WTC11 (cell line): ENCODE results near the gene GALNT17.

Experiments
- FOXJ3 ChIP-seq: sonication (generic); formaldehyde crosslinking; IDR thresholded peaks from 2 replicates; pipeline ENCODE4 v1.9.0; 2021; ENCODE audit warnings: missing genetic modification reagents, mild to moderate bottlenecking, borderline replicate concordance
- TF ChIP-seq, protein P1 (sequence below): sonication (generic); formaldehyde crosslinking; IDR thresholded peaks from 2 replicates; pipeline ENCODE4 v1.8.0; 2022; ENCODE audit warnings: mild to moderate bottlenecking, missing genetic modification reagents
- TF ChIP-seq, protein P2 (sequence below): sonication (generic); formaldehyde crosslinking; conservative IDR thresholded peaks from 2 replicates; pipeline ENCODE4 v1.8.1; 2022; ENCODE audit warnings: mild to moderate bottlenecking, missing genetic modification reagents
- TF ChIP-seq, protein P3 (sequence below): fragments of 200-600 bp; IDR thresholded peaks from 2 replicates; pipeline ENCODE4 v1.8.0; 2022; ENCODE audit warnings: antibody characterized with exemption
- TF ChIP-seq, protein P4 (sequence below): sonication (generic); formaldehyde crosslinking; IDR thresholded peaks from 2 replicates; pipeline ENCODE4 v1.8.1; 2023; ENCODE audit warnings: mild to moderate bottlenecking, missing genetic modification reagents, moderate library complexity

DNA sequence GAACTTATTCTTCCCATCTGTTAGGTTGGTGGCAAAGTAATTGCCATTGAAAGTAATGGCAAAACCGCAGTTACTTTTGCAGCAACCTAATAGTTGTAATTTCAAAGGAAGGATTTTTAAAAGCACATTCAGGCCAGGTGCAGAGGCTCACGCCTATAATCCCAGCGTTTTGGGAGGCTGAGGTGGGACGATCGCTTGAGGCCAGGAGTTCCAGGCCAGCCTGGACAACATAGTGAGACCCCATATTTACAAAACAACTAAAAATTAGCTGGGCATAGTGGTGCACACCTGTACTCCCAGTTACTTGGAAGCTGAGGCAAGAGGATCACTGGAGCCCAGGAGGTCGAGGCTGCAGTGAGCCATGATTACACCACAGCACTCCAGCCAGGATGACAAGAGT, 374.9 kb downstream of the GALNT17 start:
- no peak for TF ChIP-seq FOXJ3
- TF ChIP-seq, protein P1, sequence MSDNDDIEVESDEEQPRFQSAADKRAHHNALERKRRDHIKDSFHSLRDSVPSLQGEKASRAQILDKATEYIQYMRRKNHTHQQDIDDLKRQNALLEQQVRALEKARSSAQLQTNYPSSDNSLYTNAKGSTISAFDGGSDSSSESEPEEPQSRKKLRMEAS (CRISPR knock-in tag): no peak
- TF ChIP-seq, protein P2, sequence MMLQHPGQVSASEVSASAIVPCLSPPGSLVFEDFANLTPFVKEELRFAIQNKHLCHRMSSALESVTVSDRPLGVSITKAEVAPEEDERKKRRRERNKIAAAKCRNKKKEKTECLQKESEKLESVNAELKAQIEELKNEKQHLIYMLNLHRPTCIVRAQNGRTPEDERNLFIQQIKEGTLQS (CRISPR knock-in tag): no peak
- TF ChIP-seq, protein P3, sequence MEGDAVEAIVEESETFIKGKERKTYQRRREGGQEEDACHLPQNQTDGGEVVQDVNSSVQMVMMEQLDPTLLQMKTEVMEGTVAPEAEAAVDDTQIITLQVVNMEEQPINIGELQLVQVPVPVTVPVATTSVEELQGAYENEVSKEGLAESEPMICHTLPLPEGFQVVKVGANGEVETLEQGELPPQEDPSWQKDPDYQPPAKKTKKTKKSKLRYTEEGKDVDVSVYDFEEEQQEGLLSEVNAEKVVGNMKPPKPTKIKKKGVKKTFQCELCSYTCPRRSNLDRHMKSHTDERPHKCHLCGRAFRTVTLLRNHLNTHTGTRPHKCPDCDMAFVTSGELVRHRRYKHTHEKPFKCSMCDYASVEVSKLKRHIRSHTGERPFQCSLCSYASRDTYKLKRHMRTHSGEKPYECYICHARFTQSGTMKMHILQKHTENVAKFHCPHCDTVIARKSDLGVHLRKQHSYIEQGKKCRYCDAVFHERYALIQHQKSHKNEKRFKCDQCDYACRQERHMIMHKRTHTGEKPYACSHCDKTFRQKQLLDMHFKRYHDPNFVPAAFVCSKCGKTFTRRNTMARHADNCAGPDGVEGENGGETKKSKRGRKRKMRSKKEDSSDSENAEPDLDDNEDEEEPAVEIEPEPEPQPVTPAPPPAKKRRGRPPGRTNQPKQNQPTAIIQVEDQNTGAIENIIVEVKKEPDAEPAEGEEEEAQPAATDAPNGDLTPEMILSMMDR: no peak
- TF ChIP-seq, protein P4, sequence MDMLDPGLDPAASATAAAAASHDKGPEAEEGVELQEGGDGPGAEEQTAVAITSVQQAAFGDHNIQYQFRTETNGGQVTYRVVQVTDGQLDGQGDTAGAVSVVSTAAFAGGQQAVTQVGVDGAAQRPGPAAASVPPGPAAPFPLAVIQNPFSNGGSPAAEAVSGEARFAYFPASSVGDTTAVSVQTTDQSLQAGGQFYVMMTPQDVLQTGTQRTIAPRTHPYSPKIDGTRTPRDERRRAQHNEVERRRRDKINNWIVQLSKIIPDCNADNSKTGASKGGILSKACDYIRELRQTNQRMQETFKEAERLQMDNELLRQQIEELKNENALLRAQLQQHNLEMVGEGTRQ (CRISPR knock-in tag): no peak
